ENCODE results near the gene ENTPD6. TPM values are rescaled to one million over a fixed set of nuclear protein-coding genes. Genes with fewer than 3 reads are reported as not detected.

The ENTPD6 gene
- total RNA-seq, 1 donor from 2014 or later, result 32.3 TPM

DNA sequence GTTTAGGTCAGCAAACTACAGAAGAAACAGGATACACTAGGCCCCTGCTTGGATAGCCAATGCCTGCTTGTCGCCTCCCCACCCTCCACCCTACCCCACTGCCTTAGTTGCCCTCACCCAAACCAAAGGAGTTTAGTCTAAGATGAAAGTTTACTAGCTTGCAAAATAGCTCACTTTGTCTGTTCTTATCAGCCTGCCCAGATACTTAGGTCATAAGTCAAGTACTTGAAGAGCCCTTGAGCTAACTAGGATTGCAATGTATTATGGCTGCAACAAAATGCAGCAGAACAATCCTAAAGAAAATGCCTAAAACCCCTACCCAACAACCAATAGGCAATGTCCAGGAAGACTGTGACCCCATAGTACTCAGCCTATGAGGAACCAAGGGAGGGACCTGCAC lies 7.3 kb upstream of the ENTPD6 start:
- peaks cover 5% of the 10 kb centered on the region for H3K27me3 Mint-ChIP-seq (ENCODE audit: insufficient read depth, low read depth)
- no peak overlapping the region for H3K27ac Mint-ChIP-seq
- peaks cover 24% of the 10 kb centered on the region for H3K9me3 Mint-ChIP-seq
- no peaks in the 10 kb centered on the region for H3K4me1 Mint-ChIP-seq
- H3K4me3 Mint-ChIP-seq, result no peak overlapping the region
- H2AFZ ChIP-seq (replicated peaks), result no peak overlapping the region
- H3K9me3 ChIP-seq (ENCODE audit: low read depth), result no peaks in the 10 kb centered on the region
- H3K4me1 ChIP-seq, result no peaks in the 10 kb centered on the region
- no peaks in the 10 kb centered on the region for H3K79me2 ChIP-seq (ENCODE audit: low read depth)
- H3K4me3 ChIP-seq, result no peak overlapping the region
- H3K27ac ChIP-seq, result no peak overlapping the region
- H3K9ac ChIP-seq, result no peak overlapping the region
- H3F3A ChIP-seq (ENCODE audit: low read depth), result no peaks in the 10 kb centered on the region
- no peaks in the 10 kb centered on the region for H3K36me3 Mint-ChIP-seq
- H3K36me3 ChIP-seq, result no peaks in the 10 kb centered on the region
- TF ChIP-seq EZH2 (IDR thresholded peaks at IDR 0.05) (no peak), EZH2phosphoT487 (IDR thresholded peaks at IDR 0.05) (no peak)
- TF ChIP-seq, protein P1, sequence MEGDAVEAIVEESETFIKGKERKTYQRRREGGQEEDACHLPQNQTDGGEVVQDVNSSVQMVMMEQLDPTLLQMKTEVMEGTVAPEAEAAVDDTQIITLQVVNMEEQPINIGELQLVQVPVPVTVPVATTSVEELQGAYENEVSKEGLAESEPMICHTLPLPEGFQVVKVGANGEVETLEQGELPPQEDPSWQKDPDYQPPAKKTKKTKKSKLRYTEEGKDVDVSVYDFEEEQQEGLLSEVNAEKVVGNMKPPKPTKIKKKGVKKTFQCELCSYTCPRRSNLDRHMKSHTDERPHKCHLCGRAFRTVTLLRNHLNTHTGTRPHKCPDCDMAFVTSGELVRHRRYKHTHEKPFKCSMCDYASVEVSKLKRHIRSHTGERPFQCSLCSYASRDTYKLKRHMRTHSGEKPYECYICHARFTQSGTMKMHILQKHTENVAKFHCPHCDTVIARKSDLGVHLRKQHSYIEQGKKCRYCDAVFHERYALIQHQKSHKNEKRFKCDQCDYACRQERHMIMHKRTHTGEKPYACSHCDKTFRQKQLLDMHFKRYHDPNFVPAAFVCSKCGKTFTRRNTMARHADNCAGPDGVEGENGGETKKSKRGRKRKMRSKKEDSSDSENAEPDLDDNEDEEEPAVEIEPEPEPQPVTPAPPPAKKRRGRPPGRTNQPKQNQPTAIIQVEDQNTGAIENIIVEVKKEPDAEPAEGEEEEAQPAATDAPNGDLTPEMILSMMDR (IDR thresholded peaks at IDR 0.05), result no peak
- no peaks in the 10 kb centered on the region for H3K27me3 ChIP-seq
- DNase-seq (ENCODE audit: low spot score), result no peak
- H4K20me1 ChIP-seq (ENCODE audit: low read depth), result no peaks in the 10 kb centered on the region
- no peak overlapping the region for H3K4me2 ChIP-seq

DNA sequence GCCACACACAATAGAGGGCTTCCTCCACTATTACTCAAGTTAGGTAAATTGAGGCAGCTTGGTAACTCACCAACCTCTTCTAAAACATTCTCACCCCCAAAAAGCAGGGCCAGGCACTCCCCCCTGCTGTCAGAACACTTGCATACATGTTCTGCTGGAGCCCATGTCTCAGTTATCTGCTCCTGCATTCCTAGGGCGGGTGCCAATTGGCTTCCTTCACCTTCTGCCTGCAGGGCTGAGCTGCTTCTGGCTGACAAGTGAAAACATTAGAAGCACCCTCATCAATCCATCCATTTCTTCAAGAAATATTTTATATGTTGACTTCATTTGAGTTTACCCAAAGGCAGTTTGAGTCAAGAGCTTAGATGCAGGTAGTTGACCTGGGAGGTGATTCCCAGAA lies 4.5 kb upstream of the ENTPD6 start:
- Histone ChIP-seq H3K9ac (no peak overlapping the region), H3K4me2 (no peak overlapping the region), H3K4me1 (no peaks in the 10 kb centered on the region), H3K9me3 (ENCODE audit: low read depth) (no peaks in the 10 kb centered on the region), H3K79me2 (ENCODE audit: low read depth) (peaks cover 3% of the 10 kb centered on the region), H3K4me3 (no peak overlapping the region), H3K36me3 (no peaks in the 10 kb centered on the region), H2AFZ (replicated peaks) (no peak overlapping the region), H4K20me1 (ENCODE audit: low read depth) (no peaks in the 10 kb centered on the region), H3F3A (ENCODE audit: low read depth) (peaks cover 3% of the 10 kb centered on the region), H3K27ac (no peak overlapping the region), H3K27me3 (no peaks in the 10 kb centered on the region)
- no peak overlapping the region for H3K4me3 Mint-ChIP-seq
- no peaks in the 10 kb centered on the region for H3K4me1 Mint-ChIP-seq
- no peak overlapping the region for H3K27ac Mint-ChIP-seq
- H3K27me3 Mint-ChIP-seq (ENCODE audit: insufficient read depth, low read depth), result peaks cover 6% of the 10 kb centered on the region
- H3K9me3 Mint-ChIP-seq, result peaks cover 7% of the 10 kb centered on the region
- no peaks in the 10 kb centered on the region for H3K36me3 Mint-ChIP-seq
- TF ChIP-seq, protein P1 (IDR thresholded peaks at IDR 0.05), result no peak
- TF ChIP-seq EZH2 (IDR thresholded peaks at IDR 0.05) (no peak), EZH2phosphoT487 (IDR thresholded peaks at IDR 0.05) (no peak)
- no peak for DNase-seq (ENCODE audit: low spot score)

DNA sequence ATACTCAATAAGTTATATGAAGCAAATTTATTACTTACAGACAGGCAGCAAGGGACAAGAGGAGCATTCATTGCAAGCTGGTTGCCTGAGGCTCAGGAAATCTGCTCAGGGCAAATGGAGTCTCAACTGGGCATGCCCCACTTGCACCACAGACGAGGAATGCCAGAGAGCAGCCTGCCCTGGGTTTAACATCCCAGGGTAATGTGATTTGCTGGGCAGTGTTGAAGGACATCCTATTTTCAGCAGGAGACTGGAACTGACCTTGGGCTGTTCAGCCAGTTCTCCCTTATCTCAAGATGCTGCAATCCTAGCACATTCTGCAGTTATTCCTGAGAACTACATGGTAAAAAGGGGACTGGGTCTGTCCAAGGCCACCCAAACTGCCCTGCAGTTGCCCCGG lies 3.8 kb upstream of the ENTPD6 start:
- Histone ChIP-seq H3K79me2 (ENCODE audit: low read depth) (peaks cover 7% of the 10 kb centered on the region), H3K4me3 (no peak overlapping the region), H3K9me3 (ENCODE audit: low read depth) (no peaks in the 10 kb centered on the region), H4K20me1 (ENCODE audit: low read depth) (no peaks in the 10 kb centered on the region), H3F3A (ENCODE audit: low read depth) (peaks cover 3% of the 10 kb centered on the region), H3K9ac (no peak overlapping the region), H3K27ac (no peak overlapping the region), H3K27me3 (no peaks in the 10 kb centered on the region), H3K36me3 (no peaks in the 10 kb centered on the region), H3K4me1 (peaks cover under 1% of the 10 kb centered on the region), H3K4me2 (no peak overlapping the region), H2AFZ (replicated peaks) (no peak overlapping the region)
- Mint-ChIP-seq H3K27ac (no peak overlapping the region), H3K4me3 (no peak overlapping the region), H3K27me3 (ENCODE audit: insufficient read depth, low read depth) (peaks cover 8% of the 10 kb centered on the region), H3K9me3 (peaks cover 5% of the 10 kb centered on the region), H3K36me3 (no peaks in the 10 kb centered on the region), H3K4me1 (peaks cover 5% of the 10 kb centered on the region)
- no peak for TF ChIP-seq EZH2 (IDR thresholded peaks at IDR 0.05)
- TF ChIP-seq, protein P1 (IDR thresholded peaks at IDR 0.05), result no peak
- TF ChIP-seq EZH2phosphoT487 (IDR thresholded peaks at IDR 0.05), result no peak
- no peak for DNase-seq (ENCODE audit: low spot score)
